Astrocyte of the spinal cord (primary cell): ENCODE results near the gene KLB.

Experiments
- DNase-seq: peaks from one replicate; pipeline ENCODE4 v3.0.0; 2011; ENCODE audit warnings: low read depth, low spot score
- H3K4me3 ChIP-seq: 2 replicates; pipeline ENCODE4 v1.5.1; 2011; ENCODE audit warnings: low read depth, mild to moderate bottlenecking, low read length, moderate library complexity
- CTCF ChIP-seq: IDR thresholded peaks from 2 replicates; pipeline ENCODE4 v1.5.1; 2012; ENCODE audit warnings: low read depth, mild to moderate bottlenecking, low read length, inconsistent platforms
- in situ Hi-C: cut with HindIII; loops from 2 replicates; pipeline ENCODE4 v1.10.0; 2017; ENCODE audit warnings: low sequenced_read_pairs

The KLB gene

DNA sequence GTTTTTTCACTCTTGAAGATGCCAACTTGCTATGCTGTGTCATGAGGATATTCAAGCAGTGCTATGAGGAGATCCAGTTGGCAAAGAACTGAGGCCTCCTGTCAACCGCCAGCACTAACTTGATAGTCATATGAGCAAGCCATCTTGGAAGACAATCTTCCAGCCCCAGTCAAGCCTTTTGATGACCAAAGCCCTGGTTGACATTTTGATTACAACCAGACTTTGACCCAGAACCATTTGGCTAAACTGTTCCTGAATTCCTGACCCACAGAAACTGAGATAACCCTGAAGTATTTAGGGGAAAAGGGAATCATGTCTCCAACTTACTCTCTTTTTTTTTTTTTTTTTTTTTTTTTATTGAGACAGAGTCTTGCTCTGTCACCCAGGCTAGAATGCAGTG is 87.6 kb downstream of the KLB start:
- in situ Hi-C loops: no loop called here
- no peak for TF ChIP-seq CTCF
- DNase-seq: no peak

DNA sequence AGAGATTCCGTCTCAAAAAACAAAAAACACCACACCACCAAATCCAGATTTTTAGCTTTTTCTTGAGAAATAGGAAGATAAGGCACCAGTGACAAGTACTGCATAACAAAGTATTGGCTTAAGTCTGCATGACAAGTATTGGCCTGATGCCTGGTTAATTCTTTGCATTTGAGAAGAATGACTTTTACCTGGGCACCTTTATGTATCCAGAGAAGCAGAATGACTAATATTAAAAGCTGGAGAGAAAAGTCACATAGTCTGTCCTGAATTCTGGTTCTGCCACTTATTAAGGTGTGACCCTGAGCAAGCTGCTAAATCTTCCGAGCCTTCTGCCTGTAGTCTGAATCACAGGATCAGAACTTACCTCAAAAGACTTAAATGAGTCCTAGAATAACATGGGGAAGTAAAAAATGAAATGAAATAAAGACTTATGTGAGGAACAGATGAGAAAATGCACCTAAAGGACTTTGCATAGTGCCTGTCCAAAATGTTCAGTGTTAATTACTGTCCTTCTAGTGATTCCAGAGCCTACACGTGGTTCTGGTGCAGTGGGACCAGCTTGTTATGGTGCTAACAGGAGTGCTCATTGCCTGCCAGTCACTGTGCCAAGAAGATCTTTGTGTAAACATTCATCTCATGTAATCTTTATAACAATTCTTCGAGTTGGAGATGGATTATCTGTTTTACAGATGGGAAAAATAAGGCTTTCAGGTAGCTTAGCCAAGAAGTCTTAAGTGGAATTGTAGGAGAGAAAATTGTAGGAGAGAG is 88.9 kb downstream of the KLB start:
- in situ Hi-C loops: no loop called here
- DNase-seq: no peak
- no peak overlapping the region for H3K4me3 ChIP-seq
- no peak for TF ChIP-seq CTCF

More for the DNA sequence above, 87.6 kb downstream of the KLB start:
- H3K4me3 ChIP-seq: no peak overlapping the region

DNA sequence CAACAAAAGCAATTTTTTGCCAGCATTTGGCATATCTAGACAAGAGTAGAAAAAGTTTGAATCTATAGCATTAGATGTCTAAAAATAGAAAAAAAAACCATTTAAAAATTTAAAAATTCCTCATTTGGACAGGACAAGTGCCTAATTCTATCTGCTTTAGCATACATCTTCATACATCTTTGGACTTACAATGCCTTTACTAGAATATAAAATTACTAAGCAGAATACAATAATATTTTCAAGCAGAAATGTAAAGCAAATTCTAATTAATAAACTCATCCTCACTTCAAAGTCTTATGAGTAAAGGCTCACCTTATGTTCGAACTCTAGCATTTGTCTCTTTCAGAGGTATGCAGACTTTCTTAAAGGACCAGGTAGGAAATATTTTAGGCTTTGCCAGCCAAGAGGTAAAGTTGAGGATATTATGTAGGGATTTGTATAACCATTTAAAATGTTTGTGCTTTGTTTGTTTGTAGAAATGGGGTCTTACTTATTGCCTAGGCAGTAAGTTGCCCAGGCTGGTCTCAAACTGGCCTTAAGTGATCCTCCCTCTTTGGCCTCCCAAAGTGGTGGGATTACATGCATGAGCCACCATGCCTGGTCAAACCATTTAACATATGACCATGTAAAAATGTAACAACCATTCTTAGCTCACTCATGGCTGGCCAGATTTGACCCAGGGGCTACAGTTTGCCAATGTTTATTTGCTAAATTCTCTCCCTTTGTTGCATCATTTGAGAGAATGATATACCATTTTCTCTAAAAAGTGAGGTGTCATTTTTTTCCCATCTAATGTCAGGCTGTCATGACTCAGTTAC is 91.4 kb downstream of the KLB start:
- DNase-seq: no peak
- no peak overlapping the region for H3K4me3 ChIP-seq
- TF ChIP-seq CTCF: no peak
- in situ Hi-C loops: no loop called here

GRCh38 chr4:39498727-39499020 is 91.9 kb downstream of the KLB start:
- no peak overlapping the region for H3K4me3 ChIP-seq
- in situ Hi-C loops: no loop called here
- no peak for TF ChIP-seq CTCF
- DNase-seq: no peak
